Activated CD4-positive, alpha-beta T cell treated with anti-CD3 and anti-CD28 coated beads, Interleukin-2, Interleukin-6, amounts not matched to agents 100 ng/mL and 50 ng/mL, durations not matched to agents 16 hours and 8 hours (primary cell): ENCODE results near the gene UXS1.
A peak's percentile ranks its signal among the peaks of the same experiment; 100 is the strongest.

ENCODE experiments used
- DNase-seq: peaks from one replicate; pipeline ENCODE4 v3.0.0-alpha.2; 2020

Gene UXS1

DNA sequence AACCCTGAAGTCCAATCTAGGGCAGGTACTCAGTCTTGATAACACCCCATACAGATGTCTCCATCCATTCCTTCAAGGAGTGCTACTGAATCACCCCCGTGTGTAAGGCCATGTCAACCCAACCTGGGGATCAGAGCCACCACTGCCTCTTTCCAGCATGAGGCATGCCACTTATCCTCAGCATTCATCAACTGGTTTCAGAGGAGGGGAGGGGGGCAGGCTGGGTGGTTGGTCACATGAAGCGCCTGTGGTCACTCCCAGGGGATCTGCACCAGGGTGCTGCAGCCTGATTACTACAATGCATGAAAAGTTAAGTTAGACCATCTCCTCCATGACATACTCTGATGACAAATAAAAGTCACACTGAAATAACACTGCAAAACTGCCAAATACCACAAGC, 65.0 kb downstream of the UXS1 start:
- DNase-seq, result no peak

- no peak for DNase-seq
Observed at GRCh38 chr2:106127776-106128268, 66.3 kb downstream of the UXS1 start.

GRCh38 chr2:106127282-106127771, 66.8 kb downstream of the UXS1 start:
- DNase-seq, result peak; percentile 35

- DNase-seq, result no peak
Observed at GRCh38 chr2:106126705-106127281, 67.3 kb downstream of the UXS1 start.

- no peak for DNase-seq
Observed at GRCh38 chr2:106126295-106126694, 67.8 kb downstream of the UXS1 start.

DNA sequence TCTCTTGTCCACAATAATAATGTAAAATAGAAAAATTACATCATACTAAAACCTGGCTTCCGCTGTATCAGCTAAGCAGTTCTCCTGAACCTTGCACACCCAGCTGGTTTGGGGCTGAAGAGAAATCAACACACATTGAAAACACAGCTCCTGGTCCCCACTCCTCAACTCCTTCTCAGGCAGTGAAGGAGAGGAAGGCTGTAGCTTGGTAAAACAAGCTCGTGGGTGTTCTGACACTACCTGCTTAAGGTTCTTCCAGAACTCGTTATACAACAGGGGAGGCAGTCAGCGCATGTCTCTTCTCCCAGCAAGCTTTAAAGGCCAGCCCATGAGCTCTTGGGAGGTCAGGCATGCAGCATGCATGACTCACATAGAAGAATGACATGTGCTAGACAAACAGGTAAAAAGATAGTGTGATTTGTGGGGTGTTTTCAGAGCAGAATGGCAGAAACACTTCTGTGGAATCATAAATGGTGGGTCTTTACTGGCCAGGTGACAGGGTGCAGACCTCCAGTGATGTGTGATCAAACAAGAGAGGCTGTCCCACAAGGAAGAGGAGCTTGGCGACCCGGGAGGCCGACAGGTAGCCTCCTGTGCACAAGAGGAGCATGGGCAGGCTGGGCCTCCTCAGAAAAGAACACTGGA, 69.1 kb downstream of the UXS1 start:
- no peak for DNase-seq

GRCh38 chr2:106124106-106124756, 69.9 kb downstream of the UXS1 start:
- no peak for DNase-seq

GRCh38 chr2:106122157-106122556, 71.9 kb downstream of the UXS1 start:
- no peak for DNase-seq

- no peak for DNase-seq
Observed at GRCh38 chr2:106120432-106120831, 73.7 kb downstream of the UXS1 start.

DNA sequence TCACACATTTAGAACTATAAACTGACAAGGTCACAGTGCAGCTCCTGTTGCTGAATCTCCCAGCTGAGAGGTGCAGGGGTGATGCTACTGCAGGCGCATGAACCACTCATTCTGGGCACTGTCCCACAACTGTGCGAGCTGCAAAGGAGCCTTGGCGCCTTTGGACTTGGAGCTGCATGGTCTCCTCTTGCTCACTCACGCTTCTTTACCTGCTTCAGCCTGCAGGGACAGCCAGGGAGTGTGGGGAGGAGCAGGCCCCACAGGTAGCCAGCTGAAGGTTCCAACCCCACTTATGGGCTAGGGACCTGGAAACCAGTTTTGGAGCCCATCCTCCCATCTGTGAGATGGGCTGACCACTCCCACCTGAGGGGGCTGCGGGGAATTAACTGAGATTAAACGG, 75.0 kb downstream of the UXS1 start:
- no peak for DNase-seq

DNA sequence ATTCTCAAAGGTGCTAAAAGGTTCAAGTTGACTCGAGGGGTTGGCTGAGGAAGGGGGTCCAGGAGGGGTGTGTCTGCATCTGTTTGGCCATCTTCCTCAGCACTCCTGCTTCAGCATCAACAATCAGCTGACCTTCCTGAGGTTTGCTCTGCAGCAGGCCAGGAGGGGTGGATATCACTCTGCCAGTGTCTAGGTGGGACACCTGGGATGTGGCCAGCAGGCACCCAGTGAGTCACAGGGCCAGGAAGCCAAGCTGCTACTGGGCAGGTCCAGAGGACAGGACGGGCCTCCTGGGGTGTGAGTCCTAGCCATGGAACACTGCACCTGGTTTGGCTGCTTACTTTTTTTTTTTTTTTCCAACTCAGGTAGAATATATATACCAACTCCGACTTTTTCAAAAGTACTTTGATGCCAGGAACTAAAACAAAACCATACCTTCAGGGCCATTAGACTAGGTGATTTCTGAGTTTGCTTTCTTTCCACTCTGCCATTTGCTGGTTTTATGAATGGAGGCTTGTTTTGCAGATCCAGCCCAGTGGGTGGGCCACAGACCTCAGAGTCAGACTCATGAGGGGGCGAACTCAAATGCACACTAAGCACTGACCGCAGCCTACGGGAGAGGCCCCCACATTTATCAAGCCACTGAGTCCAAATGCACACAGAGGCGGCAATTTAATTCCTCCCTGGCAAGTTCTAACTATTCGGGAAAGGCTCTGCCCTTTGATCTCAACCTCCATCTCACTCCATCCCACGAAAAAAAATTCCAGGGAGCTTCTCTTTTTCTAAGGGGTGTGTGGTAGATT, 76.0 kb downstream of the UXS1 start:
- DNase-seq, result no peak

DNA sequence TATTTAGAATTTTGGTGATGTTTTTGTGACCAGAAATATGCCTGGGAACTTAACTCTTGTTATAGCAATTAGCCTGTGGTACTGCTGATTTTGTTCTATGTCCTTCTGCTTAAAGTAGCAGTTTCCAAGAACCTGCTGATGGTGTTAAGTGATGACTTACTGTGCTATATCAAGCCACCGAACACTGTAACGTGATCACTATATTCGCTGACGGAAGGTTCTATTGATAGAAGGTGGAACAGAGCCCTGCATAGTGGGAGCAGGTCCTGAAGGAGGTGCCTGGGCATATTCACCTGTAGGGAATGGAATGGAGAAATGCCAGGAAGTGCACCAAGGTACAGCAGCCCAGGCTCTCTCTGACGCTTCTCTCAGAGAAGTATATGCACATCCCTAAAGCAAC, 76.8 kb downstream of the UXS1 start:
- DNase-seq, result no peak

GRCh38 chr2:106116248-106116647, 77.9 kb downstream of the UXS1 start:
- no peak for DNase-seq

GRCh38 chr2:106115665-106116064, 78.4 kb downstream of the UXS1 start:
- no peak for DNase-seq

DNA sequence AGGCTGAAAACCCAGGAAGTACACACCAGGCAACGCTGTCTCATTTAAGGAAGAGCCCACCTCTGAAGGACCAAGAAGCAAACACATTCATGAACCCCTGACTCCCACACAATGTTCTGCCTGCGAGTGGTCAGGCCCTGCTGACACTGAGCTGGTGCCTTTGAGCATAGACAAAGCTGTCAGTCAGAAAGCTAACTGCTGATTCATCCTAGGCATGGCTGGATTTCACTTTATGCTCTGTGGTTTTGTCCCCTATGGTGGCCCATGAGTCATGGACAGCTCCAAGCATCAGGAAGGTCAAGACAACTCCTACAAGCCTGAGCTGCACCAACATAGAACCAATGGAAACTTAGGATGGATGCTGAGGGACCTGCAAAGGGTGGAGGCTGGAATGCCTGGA, 78.9 kb downstream of the UXS1 start:
- peak; percentile 22 for DNase-seq

DNA sequence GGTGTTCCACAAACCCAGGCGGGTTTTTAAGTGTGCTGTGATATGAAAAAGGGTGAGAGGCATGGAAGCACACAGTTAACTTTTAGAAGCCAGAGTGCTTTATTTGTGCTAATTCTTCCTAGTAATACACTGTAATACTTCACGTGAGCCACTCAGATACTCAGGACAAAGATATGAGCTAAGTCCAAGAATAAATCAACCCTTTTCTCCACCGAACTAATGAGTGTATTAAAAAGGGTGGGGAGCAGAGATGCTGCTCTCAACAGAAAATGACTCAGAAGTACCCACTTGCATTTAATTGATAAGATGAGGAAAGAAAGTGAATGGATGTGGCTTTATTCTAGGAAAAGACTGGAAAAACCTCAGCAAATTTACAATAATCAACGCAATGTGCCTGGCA, 79.9 kb downstream of the UXS1 start:
- no peak for DNase-seq

- no peak for DNase-seq
Observed at GRCh38 chr2:106113361-106113966, 80.6 kb downstream of the UXS1 start.

DNA sequence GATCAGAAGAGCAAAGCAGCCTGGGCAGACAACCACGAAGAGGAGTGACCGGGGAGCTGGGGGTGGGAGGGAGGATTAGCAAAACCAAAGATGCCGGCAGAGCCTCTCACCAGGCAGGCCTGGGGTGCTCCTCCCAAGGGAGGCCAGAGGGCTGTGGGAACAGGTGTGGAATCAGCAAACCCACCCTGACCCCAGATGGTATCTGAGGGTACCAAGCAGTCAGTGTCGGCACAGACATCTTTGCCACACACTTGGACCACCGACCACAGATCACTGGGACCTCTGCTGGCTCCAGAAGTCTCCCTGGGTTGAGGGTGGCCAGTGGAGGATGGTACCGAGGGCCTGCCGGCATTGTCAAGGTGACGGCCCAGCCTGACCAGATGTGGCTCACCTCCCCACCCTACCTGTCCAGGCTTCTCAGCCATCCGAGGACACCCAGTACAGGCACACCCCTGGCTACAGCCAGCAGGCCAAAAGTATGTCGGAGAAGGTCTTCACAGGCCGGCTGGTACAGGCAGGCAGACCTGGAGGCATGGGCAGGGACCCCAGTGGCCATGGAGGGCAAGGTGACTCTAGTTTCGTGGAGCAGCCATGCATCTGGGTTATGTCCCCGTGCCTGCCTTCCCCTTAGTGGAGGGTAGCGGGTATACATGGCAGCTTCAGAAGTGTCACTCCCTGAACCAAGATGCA, 82.1 kb downstream of the UXS1 start:
- no peak for DNase-seq

DNA sequence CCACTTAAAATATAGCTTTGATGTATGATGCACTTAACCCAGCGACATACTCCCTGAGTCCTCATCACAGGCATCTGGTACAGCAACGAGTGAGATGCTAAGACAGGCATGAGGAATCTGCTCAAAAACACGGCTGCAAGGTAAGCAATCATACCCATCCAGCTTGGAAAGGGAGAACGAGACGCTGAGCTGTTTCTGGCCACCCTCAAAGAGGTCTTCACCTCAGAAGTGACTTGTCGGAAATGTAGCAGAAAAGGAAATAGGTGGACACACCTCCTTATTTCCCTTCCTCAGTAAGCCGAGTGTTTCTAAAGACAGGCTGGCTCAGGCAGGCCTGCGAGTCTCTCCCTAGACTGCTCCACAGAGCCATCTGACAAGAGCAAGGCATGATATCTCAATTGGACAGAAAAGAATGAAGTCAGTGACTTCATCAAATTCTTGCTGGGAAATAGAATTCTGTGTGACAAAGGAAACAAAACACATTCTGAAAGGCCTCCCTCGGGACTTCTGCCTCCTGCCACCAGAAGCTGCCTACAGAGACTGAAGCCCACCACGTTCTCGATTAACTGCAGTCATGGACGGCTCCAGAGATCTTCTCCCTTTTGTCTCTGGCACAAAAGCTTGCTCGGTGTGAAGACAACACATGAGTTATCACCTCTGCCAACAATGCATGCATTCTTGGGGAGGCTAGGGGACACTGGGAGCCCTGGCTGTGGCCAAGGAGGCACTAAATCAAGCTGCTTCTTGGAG, 84.3 kb downstream of the UXS1 start:
- DNase-seq, result no peak

- no peak for DNase-seq
Observed at GRCh38 chr2:106108791-106109190, 85.3 kb downstream of the UXS1 start.

GRCh38 chr2:106108351-106108750, 85.8 kb downstream of the UXS1 start:
- DNase-seq, result no peak
